Smooth muscle cell (in vitro differentiated cells): ENCODE results near the gene DVL3. TPM values are rescaled to one million over a fixed set of nuclear protein-coding genes. Genes with fewer than 3 reads are reported as not detected.
A peak's percentile ranks its signal among the peaks of the same experiment; 100 is the strongest.

Source experiments
- DNase-seq: peaks from one replicate; lab custom pipeline; 2025; ENCODE audit not compliant: unreplicated experiment; lab: John Stamatoyannopoulos, UW
- H2AFZ ChIP-seq: fragments of 200-600 bp; sonication (generic); 2 replicates; pipeline ENCODE4 v1.6.0; 2016; ENCODE audit warnings: antibody characterized with exemption, low read depth, mild to moderate bottlenecking
- H3F3A ChIP-seq: fragments of 200-600 bp; sonication (generic); 2 replicates; pipeline ENCODE4 v1.6.0; 2017; ENCODE audit warnings: antibody characterized with exemption, low read depth
- H3K27ac ChIP-seq: fragments of 200-600 bp; sonication (generic); 2 replicates; pipeline ENCODE4 v1.5.1; 2016; ENCODE audit warnings: low read depth, mild to moderate bottlenecking
- H3K27me3 ChIP-seq: fragments of 200-600 bp; sonication (generic); 2 replicates; pipeline ENCODE4 v1.6.1; 2016; ENCODE audit warnings: low read depth, mild to moderate bottlenecking
- H3K36me3 ChIP-seq: fragments of 200-600 bp; sonication (generic); 2 replicates; pipeline ENCODE4 v1.5.1; 2016; ENCODE audit warnings: low read depth
- H3K4me1 ChIP-seq: fragments of 200-600 bp; sonication (generic); 2 replicates; pipeline ENCODE4 v1.5.1; 2016; ENCODE audit warnings: low read depth
- H3K4me2 ChIP-seq: fragments of 200-600 bp; sonication (generic); 2 replicates; pipeline ENCODE4 v1.6.0; 2016; ENCODE audit warnings: mild to moderate bottlenecking
- H3K4me3 ChIP-seq: fragments of 200-600 bp; sonication (generic); 2 replicates; pipeline ENCODE4 v1.5.1; 2016; ENCODE audit warnings: mild to moderate bottlenecking
- H3K79me2 ChIP-seq: fragments of 200-600 bp; sonication (generic); 2 replicates; pipeline ENCODE4 v1.6.0; 2016; ENCODE audit warnings: low read depth, mild to moderate bottlenecking
- H3K9ac ChIP-seq: fragments of 200-600 bp; sonication (generic); 2 replicates; pipeline ENCODE4 v1.6.0; 2016; ENCODE audit warnings: low read depth
- H3K9me3 ChIP-seq: fragments of 200-600 bp; sonication (generic); replicated peaks from 2 replicates; pipeline ENCODE4 v1.5.1; 2016; ENCODE audit warnings: low read depth
- H4K20me1 ChIP-seq: fragments of 200-600 bp; sonication (generic); 2 replicates; pipeline ENCODE4 v1.6.0; 2016; ENCODE audit warnings: low read depth
- CTCF ChIP-seq: fragments of 200-600 bp; sonication (generic); IDR thresholded peaks from 2 replicates; pipeline ENCODE4 v1.5.1; 2017; ENCODE audit warnings: borderline replicate concordance, mild to moderate bottlenecking, antibody characterized with exemption; ENCODE audit not compliant: insufficient read depth, poor library complexity, severe bottlenecking
- WGBS: methylation state at CpG from one replicate; pipeline ENCODE4 v1.1.7; 2016; ENCODE audit warnings: low lambda C conversion rate; 5-methylcytosine and 5-hydroxymethylcytosine counted together
- polyA plus RNA-seq: library from polyadenylated mRNA; unstranded; fragments of >200 nt; fragmentation: Nextera tagmentation; extraction: Ambion mirVana; gene quantifications from 2 replicates; pipeline ENCODE4 v1.2.1, GENCODE V29; 2016
- total RNA-seq: library from RNA; depleted of rRNA; stranded (reverse); fragments of >200 nt; gene quantifications from 2 replicates; pipeline ENCODE4 v1.2.3, GENCODE V29; 2014

DVL3 gene
- total and polyA plus RNA-seq, 2 experiments from 2014 or later: 42.5 to 87.7 TPM

- H3F3A ChIP-seq: no peaks in the 10 kb centered on the region
- no peak overlapping the region for H3K9ac ChIP-seq
- 96% methylated on average over 5 of the region's 5 CpGs for WGBS
- no peaks in the 10 kb centered on the region for H3K4me1 ChIP-seq
- H3K79me2 ChIP-seq: peaks cover 9% of the 10 kb centered on the region
- no peaks in the 10 kb centered on the region for H4K20me1 ChIP-seq
- no peak for DNase-seq
- no peak overlapping the region for H3K4me2 ChIP-seq
- no peak overlapping the region for H3K27ac ChIP-seq
- H3K36me3 ChIP-seq: no peaks in the 10 kb centered on the region
- H3K27me3 ChIP-seq: no peaks in the 10 kb centered on the region
- no peaks in the 10 kb centered on the region for H3K9me3 ChIP-seq
- no peak overlapping the region for H3K4me3 ChIP-seq
- no peak overlapping the region for H2AFZ ChIP-seq
- no peak for TF ChIP-seq CTCF
Observed at GRCh38 chr3:184144505-184144904, 10.7 kb upstream of the DVL3 start.

GRCh38 chr3:184145111-184145524, 10.1 kb upstream of the DVL3 start:
- 84% methylated on average over 4 of the region's 4 CpGs for WGBS
- no peak for DNase-seq
- no peaks in the 10 kb centered on the region for H3F3A ChIP-seq
- H3K9ac ChIP-seq: no peak overlapping the region
- H3K79me2 ChIP-seq: peaks cover 4% of the 10 kb centered on the region
- H3K4me2 ChIP-seq: no peak overlapping the region
- no peaks in the 10 kb centered on the region for H3K36me3 ChIP-seq
- H2AFZ ChIP-seq: no peak overlapping the region
- no peaks in the 10 kb centered on the region for H4K20me1 ChIP-seq
- TF ChIP-seq CTCF: peak; percentile 23
- H3K4me3 ChIP-seq: no peak overlapping the region
- H3K9me3 ChIP-seq: no peaks in the 10 kb centered on the region
- H3K27me3 ChIP-seq: no peaks in the 10 kb centered on the region
- no peak overlapping the region for H3K27ac ChIP-seq
- H3K4me1 ChIP-seq: no peaks in the 10 kb centered on the region

- no peaks in the 10 kb centered on the region for H3K4me1 ChIP-seq
- H3K4me3 ChIP-seq: no peak overlapping the region
- H3K36me3 ChIP-seq: no peaks in the 10 kb centered on the region
- no peaks in the 10 kb centered on the region for H3K79me2 ChIP-seq
- no peak for DNase-seq
- H4K20me1 ChIP-seq: no peaks in the 10 kb centered on the region
- no peaks in the 10 kb centered on the region for H3K9me3 ChIP-seq
- no peak overlapping the region for H3K27ac ChIP-seq
- H3K9ac ChIP-seq: no peak overlapping the region
- no peaks in the 10 kb centered on the region for H3K27me3 ChIP-seq
- no peak overlapping the region for H3K4me2 ChIP-seq
- 93% methylated on average over 8 of the region's 8 CpGs for WGBS
- H2AFZ ChIP-seq: no peak overlapping the region
- no peaks in the 10 kb centered on the region for H3F3A ChIP-seq
- no peak for TF ChIP-seq CTCF
Observed at GRCh38 chr3:184145751-184146270, 9.4 kb upstream of the DVL3 start.

- TF ChIP-seq CTCF: no peak
- Histone ChIP-seq H3K27ac (no peak overlapping the region), H4K20me1 (no peaks in the 10 kb centered on the region), H3K9ac (no peak overlapping the region), H3K4me2 (no peak overlapping the region), H3K79me2 (no peaks in the 10 kb centered on the region), H2AFZ (no peak overlapping the region), H3K4me3 (no peak overlapping the region), H3K4me1 (no peaks in the 10 kb centered on the region), H3K36me3 (no peaks in the 10 kb centered on the region), H3K9me3 (no peaks in the 10 kb centered on the region), H3K27me3 (no peaks in the 10 kb centered on the region), H3F3A (no peaks in the 10 kb centered on the region)
- WGBS: 91% methylated on average over 3 of the region's 3 CpGs
- DNase-seq: no peak
Observed at GRCh38 chr3:184148076-184148475, 7.1 kb upstream of the DVL3 start.
